ENCODE measurements around the gene PTEN.
"Not testable (repeated sequence)": the region's sequence is repeated elsewhere in the genome, so short reads cannot be mapped to it uniquely, and the experiment has no call there.

PTEN gene
- total RNA-seq, result 141 to 161 (median 152) reads per million in 4 experiments

- peak; percentile 71 for DNase-seq
Observed at GRCh38 chr10:87863053-87863943, at the start of gene PTEN, which contains the start of gene KLLN. Gene PTEN (plus strand): TSS chr10:87863625. CDS start chr10:87864470, 845 bp downstream. Gene KLLN (minus strand): TSS chr10:87863533. CDS start chr10:87862487, 1,046 bp downstream.

- no peak for DNase-seq
Observed at GRCh38 chr10:87816163-87816897, 47.1 kb upstream of the PTEN start.

GRCh38 chr10:87816898-87817608 lies 46.4 kb upstream of the PTEN start:
- DNase-seq, result no peak

- peak; percentile 81 for DNase-seq
Observed at GRCh38 chr10:87817609-87818504, 45.6 kb upstream of the PTEN start, which contains the start of gene ATAD1. Gene ATAD1 (minus strand): TSS chr10:87818226. CDS start chr10:87814599, 3,627 bp downstream.

- peak; percentile 41 for DNase-seq
Observed at GRCh38 chr10:87818505-87819288, 44.7 kb upstream of the PTEN start.

- DNase-seq, result no peak
Observed at GRCh38 chr10:87819289-87819585, 44.2 kb upstream of the PTEN start.

- no peak for DNase-seq
Observed at GRCh38 chr10:87826653-87827052, 36.8 kb upstream of the PTEN start.

GRCh38 chr10:87827681-87828080 lies 35.7 kb upstream of the PTEN start:
- no peak for DNase-seq

GRCh38 chr10:87829051-87829450 lies 34.4 kb upstream of the PTEN start:
- not testable (repeated sequence) for DNase-seq

- DNase-seq, result no peak
Observed at GRCh38 chr10:87829986-87830729, 33.3 kb upstream of the PTEN start.

GRCh38 chr10:87836098-87836497 lies 27.3 kb upstream of the PTEN start:
- DNase-seq, result no peak

- no peak for DNase-seq
Observed at GRCh38 chr10:87837445-87837844, 26.0 kb upstream of the PTEN start.

GRCh38 chr10:87838650-87839049 lies 24.8 kb upstream of the PTEN start:
- DNase-seq, result no peak

- no peak for DNase-seq
Observed at GRCh38 chr10:87841186-87841585, 22.2 kb upstream of the PTEN start.

GRCh38 chr10:87842220-87842641 lies 21.2 kb upstream of the PTEN start:
- no peak for DNase-seq

GRCh38 chr10:87842776-87843497 lies 20.5 kb upstream of the PTEN start:
- DNase-seq, result no peak

- no peak for DNase-seq
Observed at GRCh38 chr10:87843714-87844113, 19.7 kb upstream of the PTEN start.

GRCh38 chr10:87844837-87845623 lies 18.4 kb upstream of the PTEN start:
- no peak for DNase-seq

GRCh38 chr10:87845624-87845998 lies 17.8 kb upstream of the PTEN start:
- DNase-seq, result no peak
